Nucleus accumbens (tissue), 56 donors: Measurements from ENCODE around the gene TSNAXIP1.

Experiments used
- DNase-seq, 56 donors: peaks; one replicate each; lab custom pipeline; 2025; lab: John Stamatoyannopoulos, UW

TSNAXIP1 gene

DNA sequence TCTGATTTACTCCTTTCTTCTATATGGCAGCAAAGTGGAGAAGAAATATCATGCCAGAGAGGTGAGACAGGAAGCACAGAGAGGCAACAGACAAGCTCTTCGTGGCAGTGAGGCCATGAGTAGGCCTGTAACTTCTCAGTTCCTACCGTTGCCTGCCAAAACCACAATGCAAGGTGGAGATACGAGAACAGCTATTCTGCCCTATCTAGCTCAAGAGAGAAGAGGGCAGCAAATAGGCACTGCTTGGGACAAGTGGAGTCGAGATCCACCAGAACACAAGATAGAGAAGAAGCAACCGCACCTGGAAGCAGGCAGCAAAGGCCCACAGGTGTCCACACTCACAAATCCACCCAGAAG is 25.1 kb upstream of the TSNAXIP1 start:
- DNase-seq, result no peak

DNA sequence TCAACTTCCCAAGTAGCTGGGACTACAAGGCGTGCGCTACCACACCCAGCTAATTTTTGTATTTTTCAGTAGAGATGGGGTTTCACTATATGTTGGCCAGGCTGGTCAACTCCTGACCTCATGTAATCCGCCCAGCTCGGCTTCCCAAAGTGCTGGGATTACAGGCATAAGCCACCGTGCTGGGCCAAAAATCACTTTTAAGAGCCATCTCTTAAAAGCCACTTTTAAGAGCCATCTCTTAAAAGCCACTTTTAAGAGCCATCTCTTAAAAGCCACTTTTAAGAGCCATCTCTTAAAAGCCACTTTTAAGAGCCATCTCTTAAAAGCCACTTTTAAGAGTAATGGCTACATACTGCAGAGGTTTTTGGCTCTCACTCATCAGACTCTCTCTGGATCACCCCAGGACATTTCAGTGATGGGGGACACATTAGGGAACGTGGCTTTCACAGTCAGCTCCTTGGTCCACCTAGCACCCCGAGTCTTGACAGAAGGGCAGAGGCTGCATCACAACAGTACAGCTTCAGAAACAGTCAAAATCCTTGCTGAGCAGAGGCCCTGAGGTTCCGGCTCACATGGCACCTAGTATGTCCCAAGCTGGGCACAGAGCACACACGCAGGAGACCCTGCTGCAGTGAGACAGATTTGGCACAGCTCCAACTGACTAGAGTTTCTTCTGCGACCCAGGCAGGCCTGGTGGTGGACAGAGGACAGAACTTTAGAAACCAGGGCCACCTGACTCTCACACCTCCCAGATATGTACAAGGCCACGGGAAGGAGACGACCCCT is 23.9 kb upstream of the TSNAXIP1 start:
- DNase-seq, result no peak

DNA sequence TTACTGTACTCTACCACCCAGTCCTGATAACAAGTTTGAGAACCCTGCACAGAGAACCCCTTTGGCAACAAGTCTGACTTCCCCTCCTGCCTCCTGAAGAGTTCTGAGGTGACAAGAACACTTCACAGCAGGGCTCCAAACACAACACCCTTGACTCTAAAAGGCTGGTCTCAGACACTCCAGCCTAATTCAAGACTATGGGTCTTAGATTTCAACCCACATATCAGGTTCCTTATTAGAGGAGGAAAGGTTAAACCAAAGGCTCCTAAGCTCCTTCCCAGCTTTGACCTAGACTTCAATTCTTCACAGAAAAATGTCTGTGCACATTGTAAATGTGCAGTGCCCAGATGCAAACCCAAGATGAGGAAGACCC is 23.4 kb upstream of the TSNAXIP1 start:
- no peak for DNase-seq

DNA sequence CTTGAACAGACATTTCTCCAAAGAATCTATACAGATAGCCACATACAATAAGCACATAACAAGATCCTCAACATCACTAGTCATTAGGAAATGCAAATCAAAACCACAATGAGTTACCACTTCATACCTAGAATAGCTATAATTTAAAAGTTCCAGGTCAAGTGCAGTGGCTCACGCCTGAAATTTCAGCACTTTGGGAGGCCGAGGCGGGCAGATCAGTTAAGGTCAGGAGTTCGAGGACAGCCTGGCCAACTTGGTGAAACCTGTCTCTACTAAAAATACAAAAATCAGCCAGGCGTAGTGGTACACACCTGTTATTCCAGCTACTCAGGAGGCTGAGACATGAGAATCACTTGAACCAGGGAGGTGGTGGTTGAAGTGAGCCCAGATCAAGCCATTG is 20.2 kb upstream of the TSNAXIP1 start:
- no peak for DNase-seq

DNA sequence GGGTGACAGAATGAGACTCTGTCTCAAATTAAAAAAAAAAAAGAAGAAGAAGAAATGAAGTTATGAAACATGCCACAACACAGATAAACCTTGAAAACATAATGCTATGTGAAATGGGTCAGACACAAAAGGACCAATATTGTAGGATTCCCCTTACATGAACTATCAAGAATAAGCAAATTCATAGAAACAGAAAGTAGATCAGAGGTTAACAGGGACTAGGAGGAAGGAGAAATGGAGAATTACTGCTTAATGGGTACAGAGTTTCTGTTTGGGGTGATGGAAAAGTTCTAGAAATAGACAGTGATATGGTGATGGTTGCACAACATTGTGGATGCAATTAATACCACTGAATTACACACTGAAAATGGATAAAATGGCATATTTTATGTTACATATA is 16.6 kb upstream of the TSNAXIP1 start:
- no peak for DNase-seq

DNA sequence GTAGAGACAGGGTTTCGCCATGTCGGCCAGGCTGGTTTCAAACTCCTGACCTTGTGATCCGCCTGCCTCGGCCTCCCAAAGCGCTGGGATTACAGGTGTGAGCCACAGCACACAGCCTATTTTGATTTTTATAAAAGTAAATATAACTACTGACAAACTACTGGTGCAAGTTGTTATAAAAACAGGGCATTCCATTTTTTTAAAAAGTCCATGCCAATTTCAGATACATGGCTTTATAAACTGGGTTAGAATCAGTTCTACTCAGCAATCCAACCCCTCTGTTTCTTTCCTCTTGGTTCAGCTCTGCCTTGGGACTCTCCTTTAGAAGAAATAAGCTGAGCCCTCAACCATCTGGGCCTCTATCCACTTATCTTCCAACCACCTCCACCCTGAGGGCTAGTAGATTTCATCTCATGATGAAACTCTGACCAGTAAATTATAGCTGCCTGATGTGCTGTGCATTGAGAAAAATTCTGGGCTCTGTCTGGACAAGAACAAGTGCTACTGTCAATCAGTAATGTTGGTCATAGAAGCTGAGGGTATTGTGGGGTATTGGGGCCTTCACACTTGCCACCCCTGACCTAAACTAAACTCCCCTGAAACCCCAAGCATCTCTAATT is 10.5 kb upstream of the TSNAXIP1 start:
- no peak for DNase-seq

DNA sequence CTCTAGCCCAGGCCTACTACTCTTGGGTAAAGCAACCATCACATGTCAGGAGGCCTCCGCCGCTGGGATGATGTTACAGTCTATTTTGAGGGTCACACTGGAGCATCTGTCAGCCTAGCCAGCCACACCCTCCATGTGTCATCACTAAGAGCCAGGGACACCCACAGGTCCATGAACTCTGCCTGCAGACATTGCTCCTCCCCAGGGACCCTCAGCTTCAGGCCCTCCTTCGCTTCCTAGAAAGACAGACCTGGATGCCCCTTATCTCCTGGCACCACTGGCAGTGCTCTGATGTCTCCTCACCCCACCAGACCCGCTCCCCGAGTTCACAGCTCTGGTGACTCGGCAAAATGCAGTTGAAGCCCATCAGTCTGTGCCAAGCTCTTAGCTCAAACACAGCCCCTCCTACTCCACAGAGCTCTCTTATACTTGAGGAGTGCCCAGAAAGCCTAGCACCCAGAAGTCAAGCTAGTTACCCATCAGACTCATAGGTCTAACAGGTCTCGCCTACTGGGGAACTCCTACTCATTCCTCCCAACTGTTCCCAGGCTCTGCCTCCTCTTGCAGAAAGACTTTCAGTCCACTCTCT is 6.3 kb upstream of the TSNAXIP1 start:
- DNase-seq, result peak in 2 of 56 donors; percentile 1 to 2

DNA sequence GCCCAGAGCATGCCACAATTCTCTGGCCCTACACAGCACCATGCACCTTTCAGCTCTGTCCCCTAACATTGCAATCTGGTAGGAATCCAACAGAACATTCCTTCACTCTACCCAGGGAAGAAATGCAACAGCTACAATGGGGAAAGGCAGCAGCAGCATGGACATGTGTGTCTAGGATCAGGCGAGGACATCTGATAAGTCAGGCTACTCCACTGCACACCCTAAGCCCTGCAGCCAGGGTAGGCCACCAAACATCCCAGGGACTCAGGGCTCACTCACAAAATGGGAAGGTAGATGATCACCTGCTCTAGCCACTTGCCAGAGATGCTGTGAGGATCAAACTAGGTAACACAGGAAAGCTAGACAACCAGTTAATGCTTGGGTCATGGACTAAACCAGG is 5.4 kb upstream of the TSNAXIP1 start:
- DNase-seq, result no peak

DNA sequence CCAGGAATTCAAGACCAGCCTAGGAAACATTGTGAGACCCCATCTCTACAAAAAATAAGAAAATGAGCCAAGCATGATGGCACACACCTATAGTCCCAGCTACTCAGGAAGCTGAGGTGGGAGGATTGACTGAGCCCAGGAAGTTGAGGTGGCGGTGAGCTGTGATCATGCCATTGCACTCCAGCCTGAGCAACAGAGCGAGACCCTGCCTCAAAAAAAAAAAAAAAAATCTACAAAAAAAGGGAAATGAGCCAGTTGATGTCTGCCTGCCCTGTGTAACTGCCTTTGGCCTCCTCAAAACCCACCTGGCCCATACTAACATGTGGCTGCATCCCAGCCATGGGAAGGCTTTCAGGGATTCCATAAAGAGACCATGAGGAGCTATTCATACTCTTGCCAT is 4.8 kb upstream of the TSNAXIP1 start:
- DNase-seq, result no peak

DNA sequence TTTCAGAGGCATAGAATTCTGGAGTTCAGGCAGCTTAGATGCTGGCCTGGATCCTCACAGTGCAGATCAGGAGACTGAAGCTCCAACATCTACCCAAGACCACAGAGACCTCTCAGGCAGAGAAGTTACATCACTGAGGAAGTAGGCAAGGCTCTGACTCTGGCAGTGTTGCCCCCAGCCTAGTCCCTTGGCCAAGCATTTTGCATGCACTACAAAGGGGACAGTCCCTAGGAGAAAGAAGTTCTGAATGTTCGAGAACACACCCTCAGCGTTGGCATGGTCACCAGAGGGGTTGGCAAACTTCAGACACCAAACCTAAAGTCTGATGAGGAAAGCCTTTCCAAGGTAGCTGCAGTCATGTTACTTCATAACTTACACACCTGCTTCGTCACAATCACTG is 2.8 kb upstream of the TSNAXIP1 start:
- DNase-seq, result no peak

DNA sequence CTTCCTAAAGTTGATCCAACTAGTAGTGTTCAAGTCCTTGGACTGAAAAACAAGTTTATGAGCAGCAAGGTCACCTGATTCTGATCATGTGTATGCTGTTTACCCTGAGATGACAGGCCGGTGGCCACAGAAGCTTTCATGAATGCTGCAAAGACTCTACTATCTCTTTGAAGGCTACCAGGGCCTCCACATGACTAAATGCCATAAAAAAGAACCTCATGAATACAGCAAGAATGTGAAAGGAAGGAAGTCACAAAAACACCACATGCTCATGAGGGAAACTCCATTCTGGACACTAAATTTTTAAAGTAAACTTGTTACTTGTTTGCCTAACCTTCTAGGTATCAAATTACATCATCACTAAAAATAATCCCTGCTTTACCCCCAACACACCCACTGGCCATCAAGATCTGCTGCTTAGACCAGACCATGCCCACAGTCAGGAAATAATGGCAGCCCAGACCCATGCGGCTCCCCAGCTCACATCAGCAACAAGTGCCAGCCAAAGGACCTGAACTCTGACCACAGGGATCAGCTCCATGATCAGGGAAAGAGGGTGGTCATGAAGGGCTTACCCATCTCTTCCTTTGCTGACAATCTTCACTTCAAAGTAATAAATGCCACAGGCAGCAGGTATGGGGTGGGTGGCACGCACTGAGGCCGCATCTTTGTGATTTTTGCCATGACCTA is 1.7 kb upstream of the TSNAXIP1 start:
- no peak for DNase-seq

DNA sequence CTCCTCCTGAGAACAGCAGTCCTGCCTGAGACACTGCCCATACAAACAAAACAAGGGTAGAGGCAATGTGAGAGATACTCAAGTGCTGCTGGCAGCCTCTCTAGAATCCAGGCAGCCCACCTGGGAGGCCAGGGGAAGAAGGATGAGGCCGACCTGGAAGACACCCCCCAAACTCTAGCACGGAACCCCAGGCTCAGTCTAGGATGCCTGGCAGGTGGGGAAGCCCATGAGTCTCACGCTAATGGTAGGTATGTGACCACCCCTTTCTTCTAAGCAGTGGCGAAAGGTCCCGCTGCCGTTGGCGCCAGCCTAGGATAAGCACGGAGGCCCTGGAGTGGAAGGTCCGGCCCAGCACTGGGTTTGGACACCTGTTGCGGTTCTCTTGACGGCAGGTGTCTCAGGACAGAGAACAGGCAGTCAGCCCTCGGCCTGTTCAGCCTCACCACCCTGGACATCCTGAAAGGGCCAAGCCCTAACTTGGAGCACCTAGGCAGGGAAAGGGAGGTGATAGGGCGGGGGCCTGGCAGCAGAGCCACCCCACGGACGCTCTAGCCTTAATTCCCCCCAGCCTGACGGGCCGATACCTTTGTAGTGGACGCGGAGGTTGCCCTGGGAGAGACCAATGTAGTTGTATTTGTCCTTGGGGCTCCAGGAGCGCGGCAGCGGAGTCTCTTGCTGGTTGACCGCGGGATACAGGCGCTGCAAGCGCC is 816 bp upstream of the TSNAXIP1 start:
- peak in 6 of 56 donors; percentile 21 to 62 (median 39) for DNase-seq

DNA sequence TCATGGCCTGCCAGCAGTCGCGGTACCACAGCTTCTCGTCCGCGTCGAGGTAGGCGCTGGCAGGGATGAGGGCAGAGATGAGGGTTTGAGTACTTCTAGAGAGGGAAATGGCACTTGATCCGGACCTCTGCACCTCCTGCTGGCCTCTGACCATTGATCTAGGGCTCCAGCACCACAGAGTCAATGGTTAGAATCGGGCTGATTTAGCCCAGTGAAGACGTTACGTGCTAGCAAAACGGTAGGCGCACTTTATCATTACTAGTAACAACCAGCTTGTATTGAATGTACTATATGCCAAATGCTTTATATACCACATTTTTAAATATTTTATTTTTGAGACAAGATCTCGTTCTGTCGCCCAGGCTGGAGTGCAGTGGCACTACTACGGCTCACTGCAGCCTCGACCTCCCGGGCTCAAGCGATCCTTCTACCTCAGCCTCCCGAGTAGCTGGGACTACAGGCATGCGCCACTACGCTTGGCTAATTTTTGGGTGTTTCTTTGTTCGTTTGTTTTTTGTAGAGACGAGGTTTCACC is 526 bp downstream of the TSNAXIP1 start:
- no peak for DNase-seq

DNA sequence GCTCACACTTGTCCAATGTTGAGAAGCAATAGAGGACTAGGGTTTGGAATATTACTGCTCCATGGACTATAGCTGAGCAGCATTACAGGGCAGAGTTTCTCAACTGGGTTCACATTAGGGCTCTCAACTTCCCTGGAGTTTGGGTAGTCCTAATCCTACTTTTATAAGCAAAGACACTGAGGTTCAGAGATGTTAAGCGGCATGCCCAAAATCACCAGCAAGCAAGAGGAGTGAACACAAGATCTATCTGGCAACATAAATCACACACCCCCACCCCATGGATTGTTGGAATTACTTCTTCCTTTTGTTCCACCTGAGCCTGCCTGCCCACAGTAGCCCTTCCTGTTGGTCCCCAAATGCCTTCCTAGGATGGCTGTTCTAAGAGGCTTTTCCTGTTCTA is 5.2 kb downstream of the TSNAXIP1 start:
- DNase-seq, result no peak

DNA sequence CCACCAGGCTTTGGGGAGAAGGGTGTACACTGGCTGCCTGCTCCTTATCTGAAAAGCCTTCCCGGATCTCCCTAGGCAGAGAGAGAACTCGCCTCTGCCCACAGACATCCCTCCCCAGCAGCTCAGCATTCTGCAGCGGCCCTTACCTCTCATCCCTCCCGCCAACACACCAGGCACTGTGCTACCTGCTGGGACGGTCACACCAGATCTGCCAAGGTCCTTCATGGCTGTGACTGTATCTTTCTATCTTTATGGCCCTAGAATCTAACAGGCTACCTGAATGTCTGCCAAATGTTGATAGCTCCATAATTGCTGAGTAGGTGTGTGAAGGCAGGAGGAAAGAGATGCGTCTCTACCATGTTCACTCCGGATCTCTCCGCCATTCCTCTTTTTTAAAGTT is 7.9 kb downstream of the TSNAXIP1 start:
- no peak for DNase-seq

DNA sequence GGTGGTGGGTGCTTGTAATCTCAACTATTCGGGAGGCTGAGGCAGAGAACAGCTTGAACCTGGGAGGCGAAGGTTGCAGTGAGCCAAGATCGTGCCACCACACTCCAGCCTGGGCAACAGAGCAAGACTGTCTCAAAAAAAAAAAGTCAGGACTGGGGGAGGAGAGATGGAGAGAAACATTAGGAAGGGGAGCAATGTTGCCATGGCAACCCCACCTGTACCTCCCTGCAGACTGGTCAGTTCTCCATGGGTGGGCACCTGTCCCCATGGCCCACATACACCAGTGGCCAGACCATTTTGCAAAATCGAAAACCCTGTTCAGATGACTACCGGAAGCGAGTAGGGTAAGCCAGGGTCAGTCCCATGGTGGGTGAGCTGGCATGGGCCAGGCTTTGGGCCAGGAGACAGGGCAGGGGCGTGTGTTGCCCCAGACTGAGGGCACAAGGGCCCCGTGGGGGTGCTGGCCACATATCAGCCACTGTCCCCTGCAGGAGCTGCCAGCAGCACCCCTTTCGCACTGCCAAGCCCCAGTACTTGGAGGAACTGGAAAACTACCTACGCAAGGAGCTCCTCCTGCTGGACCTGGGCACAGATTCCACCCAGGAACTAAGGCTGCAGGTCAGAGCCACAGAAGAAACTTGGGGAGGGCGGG is 14.0 kb downstream of the TSNAXIP1 start:
- DNase-seq, result no peak

DNA sequence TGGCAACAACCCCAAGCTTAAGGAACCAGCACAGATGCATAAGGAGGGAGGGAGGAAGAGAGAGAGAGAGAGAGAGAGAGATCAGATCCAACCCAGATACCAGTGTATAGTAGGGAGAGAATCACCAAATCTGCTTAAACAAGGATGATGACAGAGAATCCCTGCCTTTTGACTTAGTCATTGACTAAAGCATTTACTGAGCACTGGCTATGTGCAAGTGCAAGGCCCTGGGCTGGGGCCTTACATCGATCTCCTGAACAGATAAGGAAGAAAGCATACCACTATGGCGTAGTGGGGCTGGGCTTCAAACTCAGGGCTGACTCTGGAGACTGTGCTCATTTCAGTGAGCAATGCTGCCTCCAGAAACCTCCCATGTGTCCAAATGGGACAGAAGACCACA is 15.8 kb downstream of the TSNAXIP1 start:
- no peak for DNase-seq

DNA sequence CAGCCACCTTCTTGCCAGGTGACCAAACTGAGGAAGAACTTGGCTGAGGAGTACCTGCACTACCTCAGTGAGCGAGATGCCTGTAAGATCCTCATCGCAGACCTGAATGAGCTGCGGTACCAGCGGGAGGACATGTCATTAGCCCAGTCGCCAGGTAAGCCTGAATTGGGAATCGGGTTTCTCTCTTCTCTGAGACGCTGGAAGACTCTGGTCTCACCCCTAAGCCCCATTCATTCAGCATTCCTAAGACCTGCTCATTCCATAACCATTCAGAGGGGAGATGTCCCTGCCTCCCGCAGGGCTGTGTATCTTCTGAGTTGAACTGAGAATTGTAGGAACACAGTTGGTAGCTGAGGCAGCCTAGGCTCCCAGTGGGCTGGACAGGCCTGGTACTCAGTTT is 18.4 kb downstream of the TSNAXIP1 start:
- DNase-seq, result no peak

DNA sequence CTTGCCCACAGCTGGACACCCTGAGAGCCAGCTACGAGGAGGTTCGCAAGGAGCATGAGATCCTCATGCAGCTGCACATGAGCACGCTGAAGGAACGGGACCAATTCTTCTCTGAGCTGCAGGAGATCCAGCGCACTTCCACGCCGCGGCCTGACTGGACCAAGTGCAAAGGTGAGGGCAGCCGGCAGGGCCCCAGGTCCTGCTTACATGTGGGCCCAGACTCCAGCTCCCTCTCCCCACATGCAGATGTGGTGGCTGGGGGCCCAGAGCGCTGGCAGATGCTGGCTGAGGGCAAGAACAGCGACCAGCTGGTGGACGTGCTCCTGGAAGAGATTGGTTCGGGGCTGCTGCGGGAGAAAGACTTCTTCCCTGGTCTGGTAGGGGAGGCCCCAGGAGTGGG is 19.2 kb downstream of the TSNAXIP1 start:
- DNase-seq, result no peak

DNA sequence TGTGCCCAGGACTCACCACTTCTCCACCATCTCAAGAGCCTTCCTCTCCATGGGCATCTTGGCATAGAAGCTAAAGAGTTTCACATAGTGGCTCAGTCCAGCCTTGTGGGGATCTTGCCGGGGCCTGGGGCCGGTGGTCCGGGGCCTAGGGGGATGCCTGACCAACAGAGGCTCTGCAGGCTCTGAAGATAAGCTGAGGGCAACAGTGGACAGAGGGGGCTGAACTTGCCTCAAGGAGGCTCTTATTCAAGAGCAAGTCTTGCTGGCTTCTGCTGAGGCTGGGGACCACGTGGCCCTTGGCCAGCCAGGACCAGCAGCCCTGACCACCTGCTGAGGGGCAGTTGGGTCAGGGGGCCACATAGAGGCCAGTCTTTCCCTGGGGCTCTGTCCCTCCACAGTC is 22.0 kb downstream of the TSNAXIP1 start:
- no peak for DNase-seq
